K562 (cell line): Measurements from ENCODE around the gene HSPA6. TPM values are rescaled to one million over a fixed set of nuclear protein-coding genes. Genes with fewer than 3 reads are reported as not detected.
"Not testable (repeated sequence)": the region's sequence is repeated elsewhere in the genome, so short reads cannot be mapped to it uniquely, and the experiment has no call there.

Experiments
- BACH1 ChIP-seq: fragments of 200-800 bp; sonication (Bioruptor generic); IDR thresholded peaks from 2 replicates; pipeline ENCODE4 v1.6.1; 2016; ENCODE audit warnings: missing genetic modification characterization, missing compliant biosample characterization
- BRD9 ChIP-seq: fragments of 450-650 bp; IDR thresholded peaks from 2 replicates; pipeline ENCODE4 v1.6.1; 2018; ENCODE audit warnings: low read depth; ENCODE audit not compliant: partially characterized antibody
- DMBX1 ChIP-seq: fragments of 250-450 bp; sonication (Bioruptor Pico); IDR thresholded peaks from 2 replicates; pipeline ENCODE4 v1.8.0; 2022; ENCODE audit warnings: inconsistent platforms, mild to moderate bottlenecking, moderate library complexity, borderline replicate concordance
- EHMT2 ChIP-seq: fragments of 450-650 bp; IDR thresholded peaks from 2 replicates; pipeline ENCODE4 v1.6.1; 2018; ENCODE audit warnings: antibody characterized with exemption
- ESRRA ChIP-seq: fragments of 450-650 bp; IDR thresholded peaks from 2 replicates; pipeline ENCODE4 v1.6.1; 2014; ENCODE audit warnings: low read depth, mild to moderate bottlenecking, moderate library complexity, borderline replicate concordance
- ETV6 ChIP-seq, 3 experiments: fragments of 150-350 bp in 1 of 3; sonication (generic) in 1 of 3; formaldehyde crosslinking in 1 of 3; IDR thresholded peaks; 2 replicates each; pipeline versions ENCODE4 v1.6.1 to v1.8.0; 2014 to 2022; ENCODE audit warnings: borderline replicate concordance in 2 of 3, low read depth in 2 of 3, antibody characterized with exemption in 1 of 3, low read length in 1 of 3, mild to moderate bottlenecking in 1 of 3, missing genetic modification reagents in 1 of 3
- HSF4 ChIP-seq: fragments of 250-450 bp; sonication (Bioruptor Pico); IDR thresholded peaks from 2 replicates; pipeline ENCODE4 v2.1.2; 2022; ENCODE audit warnings: mild to moderate bottlenecking, moderate library complexity, borderline replicate concordance
- KLF13 ChIP-seq: fragments of 450-650 bp; IDR thresholded peaks from 2 replicates; pipeline ENCODE4 v1.6.1; 2016; ENCODE audit warnings: missing genetic modification characterization, low read depth, mild to moderate bottlenecking, missing compliant biosample characterization, moderate library complexity, borderline replicate concordance
- MAFK ChIP-seq: IDR thresholded peaks from 2 replicates; pipeline ENCODE4 v1.6.1; 2011; ENCODE audit warnings: low read length, improper control_type of control experiment
- MYBL2 ChIP-seq, 2 experiments: fragments of 450-650 bp in 1 of 2; sonication (generic) in 1 of 2; formaldehyde crosslinking in 1 of 2; IDR thresholded peaks; 2 replicates each; pipeline versions ENCODE4 v1.6.1 to v1.8.1; 2017 to 2022; ENCODE audit warnings: borderline replicate concordance in 1 of 2, inconsistent platforms in 1 of 2, low read depth in 1 of 2, mild to moderate bottlenecking in 1 of 2, missing genetic modification reagents in 1 of 2, moderate library complexity in 1 of 2
- NBN ChIP-seq: fragments of 450-650 bp; IDR thresholded peaks from 2 replicates; pipeline ENCODE4 v1.6.1; 2016; ENCODE audit warnings: low read depth, mild to moderate bottlenecking
- PHF21A ChIP-seq: fragments of 450-650 bp; IDR thresholded peaks from 2 replicates; pipeline ENCODE4 v1.6.1; 2017; ENCODE audit warnings: low read depth, borderline replicate concordance
- SMARCA5 ChIP-seq: fragments of 450-650 bp; IDR thresholded peaks from 2 replicates; pipeline ENCODE4 v1.6.1; 2016
- SOX6 ChIP-seq: fragments of 450-650 bp; IDR thresholded peaks from 2 replicates; pipeline ENCODE4 v1.6.1; 2014; ENCODE audit warnings: mild to moderate bottlenecking
- TAF9B ChIP-seq: fragments of 450-650 bp; IDR thresholded peaks from 2 replicates; pipeline ENCODE4 v1.6.1; 2018; ENCODE audit warnings: mild to moderate bottlenecking; ENCODE audit not compliant: partially characterized antibody
- THRAP3 ChIP-seq: fragments of 450-650 bp; IDR thresholded peaks from 2 replicates; pipeline ENCODE4 v1.6.1; 2016; ENCODE audit warnings: mild to moderate bottlenecking, inconsistent platforms, borderline replicate concordance
- TOE1 ChIP-seq, 2 experiments: fragments of 450-650 bp in 1 of 2; sonication (generic) in 1 of 2; formaldehyde crosslinking in 1 of 2; IDR thresholded peaks; 2 replicates each; pipeline versions ENCODE4 v1.7.1 to v1.8.0; 2016 to 2022; ENCODE audit warnings: borderline replicate concordance in 2 of 2, mild to moderate bottlenecking in 2 of 2, antibody characterized with exemption in 1 of 2, inconsistent platforms in 1 of 2, low read depth in 1 of 2, missing genetic modification reagents in 1 of 2, moderate library complexity in 1 of 2
- TRIM28 ChIP-seq: fragments of 450-650 bp; IDR thresholded peaks from 2 replicates; pipeline ENCODE4 v1.6.1; 2017
- XRCC5 ChIP-seq: fragments of 200-400 bp; formaldehyde crosslinking; IDR thresholded peaks from 2 replicates; pipeline ENCODE4 v1.6.1; 2017; ENCODE audit warnings: low read depth, mild to moderate bottlenecking, low read length
- ZBTB5 ChIP-seq: fragments of 450-650 bp; IDR thresholded peaks from 2 replicates; pipeline ENCODE4 v1.6.1; 2017; ENCODE audit warnings: antibody characterized with exemption
- ZKSCAN1 ChIP-seq: fragments of 150-350 bp; IDR thresholded peaks from 2 replicates; pipeline ENCODE4 v1.6.1; 2016; ENCODE audit warnings: low read depth, low read length
- ZNF197 ChIP-seq: fragments of 200-800 bp; sonication (Bioruptor generic); IDR thresholded peaks from 2 replicates; pipeline ENCODE4 v1.6.1; 2016; ENCODE audit warnings: low read depth, missing genetic modification characterization, missing compliant biosample characterization
- ZNF24 ChIP-seq: fragments of 450-650 bp; IDR thresholded peaks from 2 replicates; pipeline ENCODE4 v1.6.1; 2016
- polyA plus RNA-seq, 8 experiments: library from polyadenylated mRNA; depleted of rRNA in 4 of 8; stranded (reverse) in 5 of 8; unstranded in 3 of 8; fragments of >200 nt; fragmentation: Nextera tagmentation in 2 of 8; fragmentation: Illumina TruSeq in 1 of 8; extraction: Ambion mirVana in 2 of 8; extraction: Trizol in 1 of 8; gene quantifications; 2 replicates each; pipeline versions ENCODE4 v1.2.1 to v1.2.3, GENCODE V29; 2011 to 2014; ENCODE audit warnings: inconsistent platforms in 1 of 8, missing spikeins in 1 of 8
- total RNA-seq, 7 experiments: library from RNA; depleted of rRNA in 6 of 7; stranded (reverse); fragments of >200 nt in 6 of 7; fragmentation: Illumina TruSeq in 2 of 7; extraction: Trizol in 2 of 7; gene quantifications; 2 replicates each; pipeline versions ENCODE4 v1.2.1 to v1.2.3, GENCODE V29; 2011 to 2021; ENCODE audit warnings: low replicate concordance in 1 of 7

The HSPA6 gene
- total and polyA plus RNA-seq, 9 of the 15 experiments (the other 6 are each of a cell fraction or from before 2014, with no cell fraction given), result 0.15 to 10.0 (median 2.4) TPM

- TF ChIP-seq EHMT2 (peak; percentile 20; the same call in 1 of the 2 replicates), BRD9 (peak; percentile 99), PHF21A (peak; percentile 68; the same call in 1 of the 2 replicates), ESRRA (peak; percentile 63), ZKSCAN1 (peak; percentile 67), BACH1 (tag) (peak; percentile 16; the same call in 1 of the 2 replicates), XRCC5 (peak; percentile 61; the same call in 1 of the 2 replicates), SMARCA5 (peak; percentile 34; the same call in 1 of the 2 replicates), KLF13 (tag) (0 out of 2 replicates have a peak, but pooled peaks have one; percentile 53), NBN (peak; percentile 96), ETV6 (IDR thresholded peaks at IDR 0.05; ENCODE audit: borderline replicate concordance in 1 of 2, low read depth in 2 of 2, low read length in 1 of 2) (0 out of 4 replicates have a peak, but pooled peaks of 1 of the 2 experiments have one; percentile 68), TRIM28 (peak; percentile 51; the same call in 1 of the 2 replicates), ZBTB5 (peak; percentile 83), SOX6 (peak; percentile 88), HSF4 (CRISPR knock-in tag) (0 out of 2 replicates have a peak, but pooled peaks have one; percentile 49), ZNF24 (peak; percentile 76), MYBL2 (IDR thresholded peaks at IDR 0.05; ENCODE audit: low read depth) (peak; percentile 45; the same call in 1 of the 2 replicates), TOE1 (IDR thresholded peaks at IDR 0.05; ENCODE audit: borderline replicate concordance) (peak; percentile 66; the same call in 1 of the 2 replicates), MAFK (peak; percentile 25; the same call in 1 of the 2 replicates), ZNF197 (CRISPR knock-in tag) (0 out of 2 replicates have a peak, but pooled peaks have one; percentile 33), DMBX1 (CRISPR knock-in tag) (0 out of 2 replicates have a peak, but pooled peaks have one; percentile 59), THRAP3 (0 out of 2 replicates have a peak, but pooled peaks have one; percentile 62), TAF9B (peak; percentile 55)
- not testable (repeated sequence) for TF ChIP-seq ETV6 (CRISPR knock-in tag; IDR thresholded peaks at IDR 0.05; ENCODE audit: borderline replicate concordance); MYBL2 (CRISPR knock-in tag; IDR thresholded peaks at IDR 0.05; ENCODE audit: borderline replicate concordance); TOE1 (CRISPR knock-in tag; IDR thresholded peaks at IDR 0.05; ENCODE audit: borderline replicate concordance, low read depth)
Measured at GRCh38 chr1:161530671-161531641, 6.6 kb downstream of the HSPA6 start (continued).
